NT2/D1 (cell line): Measurements from ENCODE around the gene ZSCAN1.
A peak's percentile ranks its signal among the peaks of the same experiment; 100 is the strongest.

ENCODE experiments used
- DNase-seq: peaks from one replicate; pipeline ENCODE4 v3.0.0-alpha.2; 2011; ENCODE audit warnings: low read depth, low spot score
- H3K27me3 ChIP-seq: 2 replicates; pipeline ENCODE4 v1.6.0; 2011; ENCODE audit warnings: mild to moderate bottlenecking; ENCODE audit not compliant: insufficient read length, insufficient read depth
- H3K36me3 ChIP-seq: 2 replicates; pipeline ENCODE4 v1.6.1; 2011; ENCODE audit warnings: mild to moderate bottlenecking, low read length, mixed read lengths; ENCODE audit not compliant: insufficient read depth, insufficient read length
- H3K4me1 ChIP-seq: 2 replicates; pipeline ENCODE4 v1.5.1; 2011; ENCODE audit not compliant: insufficient read depth, insufficient read length
- H3K4me3 ChIP-seq: 2 replicates; pipeline ENCODE4 v1.5.1; 2011; ENCODE audit warnings: low read depth; ENCODE audit not compliant: insufficient read length
- H3K9ac ChIP-seq: 2 replicates; pipeline ENCODE4 v1.6.0; 2011; ENCODE audit warnings: low read depth; ENCODE audit not compliant: insufficient read length
- H3K9me3 ChIP-seq: 2 replicates; pipeline ENCODE4 v1.5.1; 2011; ENCODE audit warnings: mild to moderate bottlenecking, low read length; ENCODE audit not compliant: insufficient read depth
- SUZ12 ChIP-seq: IDR thresholded peaks from 2 replicates; pipeline ENCODE4 v1.6.1; 2011; ENCODE audit not compliant: insufficient read length, insufficient read depth; ENCODE audit errors: extremely low read depth
- YY1 ChIP-seq: IDR thresholded peaks from 2 replicates; pipeline ENCODE4 v1.6.1; 2011; ENCODE audit not compliant: insufficient read length, insufficient read depth
- ZNF274 ChIP-seq: IDR thresholded peaks from 2 replicates; pipeline ENCODE4 v1.6.1; 2011; ENCODE audit warnings: mild to moderate bottlenecking, low read depth, low read length

ZSCAN1 gene, protein sequence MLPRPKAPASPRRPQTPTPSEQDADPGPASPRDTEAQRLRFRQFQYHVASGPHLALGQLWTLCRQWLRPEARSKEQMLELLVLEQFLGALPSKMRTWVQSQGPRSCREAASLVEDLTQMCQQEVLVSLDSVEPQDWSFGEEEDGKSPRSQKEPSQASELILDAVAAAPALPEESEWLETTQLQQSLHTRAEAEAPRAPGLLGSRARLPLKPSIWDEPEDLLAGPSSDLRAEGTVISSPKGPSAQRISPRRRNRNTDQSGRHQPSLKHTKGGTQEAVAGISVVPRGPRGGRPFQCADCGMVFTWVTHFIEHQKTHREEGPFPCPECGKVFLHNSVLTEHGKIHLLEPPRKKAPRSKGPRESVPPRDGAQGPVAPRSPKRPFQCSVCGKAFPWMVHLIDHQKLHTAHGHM

DNA sequence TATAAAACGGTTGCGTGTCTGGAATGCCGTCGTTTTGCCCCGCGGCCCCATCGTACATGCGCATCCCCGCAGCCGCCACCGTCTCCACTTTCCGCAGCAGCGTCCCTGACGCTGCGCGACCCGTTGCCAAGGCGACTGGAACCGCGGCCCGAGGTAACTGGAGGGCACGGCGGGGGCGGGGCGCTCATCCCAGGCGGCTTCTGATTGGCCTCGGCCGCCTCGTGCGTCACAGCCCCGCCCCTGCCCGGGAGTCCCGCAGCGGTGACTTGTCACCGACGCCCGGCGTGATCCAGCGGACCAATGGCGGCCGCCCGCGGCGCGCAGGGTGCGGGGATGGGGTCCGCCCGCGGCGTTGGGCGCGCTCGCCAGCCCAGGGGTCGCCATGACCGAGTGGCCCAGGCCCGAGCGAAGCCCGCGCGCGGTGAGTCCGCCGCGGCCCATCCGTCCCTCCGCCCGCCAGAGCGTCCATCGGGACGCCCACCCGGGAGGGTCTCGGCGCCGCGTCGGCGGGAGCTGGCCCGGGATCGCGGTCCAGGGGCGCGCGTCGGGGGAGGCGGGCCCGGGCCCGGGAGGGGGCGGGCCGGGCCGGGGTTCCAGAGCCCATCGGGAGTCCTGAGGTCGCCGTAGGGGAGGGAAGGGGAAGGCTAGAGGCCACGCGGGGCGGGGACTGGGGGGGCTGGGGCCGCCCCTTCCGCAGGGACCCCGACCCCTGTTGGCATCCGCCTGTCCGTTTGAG lies at the start of gene ZSCAN1:
ZSCAN1 (plus strand) TSS at position 285 of the 736 bp plus-strand sequence. CDS start 3,812 bp downstream, outside the sequence.
- no peak for TF ChIP-seq SUZ12
- TF ChIP-seq ZNF274 = no peak
- TF ChIP-seq YY1 = no peak
- H3K27me3 ChIP-seq = no peaks in the 10 kb centered on the region
- H3K9me3 ChIP-seq = no peaks in the 10 kb centered on the region
- no peaks in the 10 kb centered on the region for H3K36me3 ChIP-seq
- peak within 1 kb of the TSS; percentile 85 for H3K9ac ChIP-seq
- peaks cover 19% of the 10 kb centered on the region for H3K4me1 ChIP-seq
- DNase-seq = peak; percentile 81
- peak within 1 kb of the TSS; percentile 71 for H3K4me3 ChIP-seq

DNA sequence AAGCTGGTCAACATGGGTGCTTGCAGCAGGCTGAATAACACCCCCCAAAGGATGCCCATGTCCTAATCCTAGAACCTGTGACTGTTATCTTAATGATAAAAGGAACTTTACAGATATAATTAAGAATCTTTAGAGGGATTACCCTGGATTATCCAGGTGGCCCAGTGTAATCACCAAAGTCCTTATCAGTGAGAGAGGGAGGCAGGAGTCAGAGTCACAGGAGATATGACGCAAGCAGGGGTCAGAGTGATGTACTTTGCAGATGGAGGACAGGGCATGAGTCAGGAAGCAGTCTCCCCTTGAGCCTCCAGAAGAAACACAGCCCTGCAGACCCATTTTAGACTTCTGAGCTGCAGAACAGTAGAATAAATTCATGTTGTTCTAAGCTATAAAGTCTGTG lies 41.0 kb upstream of the ZSCAN1 start:
- TF ChIP-seq YY1 = no peak
- TF ChIP-seq SUZ12 = no peak
- TF ChIP-seq ZNF274 = no peak
- Histone ChIP-seq H3K27me3 (no peaks in the 10 kb centered on the region), H3K9ac (no peak overlapping the region), H3K36me3 (peaks cover 66% of the 10 kb centered on the region), H3K9me3 (peaks cover 66% of the 10 kb centered on the region; the same call in 1 of the 2 replicates), H3K4me3 (no peak overlapping the region), H3K4me1 (no peaks in the 10 kb centered on the region)
- DNase-seq = no peak

DNA sequence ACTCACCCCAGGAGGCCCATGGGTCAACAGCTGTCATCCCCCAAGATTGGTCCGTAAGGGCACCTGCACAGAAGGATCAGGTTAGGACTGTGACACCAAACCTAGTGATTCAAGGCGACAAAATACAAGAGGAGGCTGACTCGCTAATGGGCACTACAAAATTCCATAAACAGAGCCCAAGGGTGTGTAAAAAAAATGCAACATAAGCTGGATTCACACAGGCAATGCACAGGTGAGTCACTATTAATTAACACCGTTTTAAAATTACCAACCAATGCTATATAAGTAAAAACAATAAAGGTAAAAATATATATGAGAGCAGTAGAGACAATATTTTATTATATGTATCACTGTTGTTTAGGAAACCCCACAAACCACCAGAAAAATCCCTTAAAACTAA lies 33.1 kb upstream of the ZSCAN1 start:
- TF ChIP-seq ZNF274 = no peak
- TF ChIP-seq YY1 = no peak
- TF ChIP-seq SUZ12 = no peak
- DNase-seq = no peak
- Histone ChIP-seq H3K9ac (no peak overlapping the region), H3K36me3 (peaks cover 71% of the 10 kb centered on the region), H3K4me1 (peaks cover 4% of the 10 kb centered on the region), H3K4me3 (no peak overlapping the region), H3K9me3 (peaks cover 13% of the 10 kb centered on the region; the same call in 1 of the 2 replicates), H3K27me3 (no peaks in the 10 kb centered on the region)

DNA sequence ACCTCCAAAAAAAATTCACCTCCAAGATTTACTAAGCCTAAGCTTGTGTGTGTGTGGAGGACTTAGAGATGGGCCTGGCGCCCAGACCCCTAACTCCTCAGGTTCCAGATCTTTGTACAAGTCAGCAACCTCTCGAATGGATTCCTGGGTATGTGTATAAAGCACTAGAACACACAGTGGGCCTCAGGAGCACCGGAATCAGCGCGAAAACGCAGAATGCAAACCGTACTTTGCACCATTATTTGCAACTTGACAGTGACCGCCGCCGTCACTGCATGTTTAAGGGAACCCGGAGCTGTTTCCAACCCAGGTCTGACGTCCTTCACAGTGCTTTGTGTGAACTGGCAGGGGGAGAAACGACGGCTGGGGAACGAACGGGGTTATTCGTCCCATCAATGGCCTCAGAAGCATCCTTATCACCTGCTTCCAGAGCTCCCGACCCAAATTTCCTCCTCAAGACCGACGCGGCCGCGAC lies 31.9 kb upstream of the ZSCAN1 start:
- Histone ChIP-seq H3K36me3 (peaks cover 70% of the 10 kb centered on the region), H3K4me1 (peaks cover 4% of the 10 kb centered on the region), H3K9me3 (peaks cover 4% of the 10 kb centered on the region; the same call in 1 of the 2 replicates), H3K4me3 (peak overlapping the region; percentile 90), H3K27me3 (no peaks in the 10 kb centered on the region), H3K9ac (peak overlapping the region; percentile 96)
- no peak for DNase-seq
- TF ChIP-seq SUZ12 (no peak), YY1 (no peak), ZNF274 (no peak)

DNA sequence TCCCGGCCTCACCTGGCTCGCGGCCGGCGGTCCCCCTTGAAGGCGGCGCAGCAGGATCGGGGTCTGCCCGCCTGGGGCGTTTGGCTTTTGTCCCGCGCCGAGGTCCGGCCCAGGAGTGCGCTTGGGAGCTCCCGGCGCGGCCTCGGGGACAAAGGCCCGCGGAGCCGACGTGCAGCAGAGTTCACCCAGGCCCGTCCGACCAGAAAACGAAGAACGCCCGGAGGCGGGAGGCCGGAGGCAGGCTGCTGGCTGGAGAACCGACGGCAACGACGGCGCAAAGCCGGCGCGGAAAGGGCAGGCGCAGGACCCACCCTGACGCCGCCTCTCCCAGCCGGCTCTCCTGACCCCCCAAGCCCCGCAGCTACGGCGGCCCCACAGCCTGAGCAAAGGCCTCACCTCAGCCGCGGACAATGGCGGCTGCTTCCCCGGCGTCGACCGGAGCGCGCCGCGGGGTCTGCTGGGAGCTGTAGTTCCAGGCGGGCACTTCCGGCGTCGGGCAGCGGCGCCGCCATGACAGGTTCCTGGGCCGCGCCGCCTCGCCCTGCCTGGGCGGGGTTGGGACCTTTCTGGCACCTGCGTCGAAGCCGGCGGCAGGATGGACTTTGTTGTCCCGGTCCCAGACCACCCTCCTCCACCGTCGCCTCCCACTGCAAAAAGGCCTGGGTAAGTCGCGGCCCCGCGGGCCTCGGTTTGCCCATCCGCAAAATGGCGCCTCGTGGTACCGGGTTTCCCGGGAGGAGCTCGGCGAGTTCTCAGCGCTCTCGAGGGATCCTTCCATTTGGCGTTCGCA lies 31.2 kb upstream of the ZSCAN1 start, which contains the start of gene ZNF606:
ZNF606 (minus strand) TSS at position 437 of the 790 bp plus-strand sequence. CDS start 1,501 bp downstream, outside the sequence.
- peak; percentile 73 for DNase-seq
- TF ChIP-seq ZNF274 = no peak
- peak; percentile 71 for TF ChIP-seq YY1
- H3K27me3 ChIP-seq = no peaks in the 10 kb centered on the region
- H3K36me3 ChIP-seq = peaks cover 70% of the 10 kb centered on the region
- H3K4me1 ChIP-seq = peaks cover 4% of the 10 kb centered on the region
- H3K9me3 ChIP-seq = no peaks in the 10 kb centered on the region; the same call in 1 of the 2 replicates
- H3K4me3 ChIP-seq = peak within 1 kb of the TSS; percentile 90
- peak within 1 kb of the TSS; percentile 96 for H3K9ac ChIP-seq

DNA sequence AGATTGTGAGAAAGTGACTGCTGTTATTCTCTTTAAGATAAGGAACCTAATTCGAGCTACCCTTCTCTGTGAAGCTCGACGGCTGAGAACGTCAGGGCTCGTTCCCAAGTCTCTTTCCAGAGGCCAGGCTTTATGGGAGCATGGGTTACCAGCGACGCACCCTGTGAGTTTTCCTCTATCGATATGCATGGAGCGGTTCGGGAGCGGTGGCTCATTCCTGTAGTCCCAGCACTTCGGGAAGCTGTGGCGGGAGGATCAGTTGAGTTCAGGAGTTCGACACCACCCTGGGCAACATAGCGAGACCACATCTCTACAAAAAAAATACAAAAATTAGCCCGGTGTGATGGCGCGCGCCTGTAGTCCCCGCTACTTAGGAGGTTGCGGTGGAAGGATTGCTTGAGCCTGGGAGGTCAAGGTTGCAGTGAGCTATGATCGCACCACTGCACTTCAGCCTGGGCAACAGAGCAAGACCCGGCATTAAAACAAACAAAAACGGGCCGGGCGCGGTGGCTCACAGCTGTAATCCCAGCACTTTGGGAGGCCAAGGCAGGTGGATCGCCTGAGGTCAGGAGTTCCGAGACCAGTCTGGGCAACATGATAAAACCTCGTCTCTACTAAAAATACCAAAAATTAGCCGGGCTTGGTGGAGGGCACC lies 30.5 kb upstream of the ZSCAN1 start:
- TF ChIP-seq YY1 (no peak), ZNF274 (no peak)
- H3K9me3 ChIP-seq = no peaks in the 10 kb centered on the region; the same call in 1 of the 2 replicates
- H3K9ac ChIP-seq = peak overlapping the region; percentile 71
- no peak for DNase-seq
- H3K27me3 ChIP-seq = no peaks in the 10 kb centered on the region
- peak overlapping the region; percentile 90 for H3K4me3 ChIP-seq
- H3K4me1 ChIP-seq = peaks cover 4% of the 10 kb centered on the region
- H3K36me3 ChIP-seq = peaks cover 65% of the 10 kb centered on the region
